ENCODE results near the gene MEGF6. TPM values are rescaled to one million over a fixed set of nuclear protein-coding genes. Genes with fewer than 3 reads are reported as not detected.
A peak's percentile ranks its signal among the peaks of the same experiment; 100 is the strongest.

MEGF6 gene
- total RNA-seq, 1 experiment from 2014 or later: 65.3 TPM

- Histone ChIP-seq H3K4me1 (replicated peaks; ENCODE audit: insufficient read depth) (peaks cover 31% of the 10 kb centered on the region), H3K27ac (no peak overlapping the region), H2AFZ (no peak overlapping the region), H3K9me3 (ENCODE audit: insufficient read depth, low read depth) (no peaks in the 10 kb centered on the region), H3K4me2 (no peak overlapping the region), H3F3A (ENCODE audit: insufficient read depth, low read depth) (peaks cover 19% of the 10 kb centered on the region; the same call in 1 of the 2 replicates), H3K79me2 (ENCODE audit: low read depth) (no peaks in the 10 kb centered on the region), H3K4me3 (no peak overlapping the region), H3K27me3 (ENCODE audit: insufficient read depth, low read depth) (no peaks in the 10 kb centered on the region), H4K20me1 (ENCODE audit: insufficient read depth) (peaks cover 3% of the 10 kb centered on the region), H3K9me2 (ENCODE audit: insufficient read depth) (no peaks in the 10 kb centered on the region), H3K36me3 (ENCODE audit: low read depth) (no peaks in the 10 kb centered on the region)
- POLR2A ChIA-PET (ENCODE audit: unreplicated experiment): no interaction called here
- BruUV-seq (replicated peaks): no TSS peak
- TF ChIP-seq EZH2 (IDR thresholded peaks at IDR 0.05; ENCODE audit: low read depth) (no peak), CTCF (conservative IDR thresholded peaks at IDR 0.05) (no peak)
- no peak for DNase-seq
- CTCF ChIA-PET: no interaction called here
- intact Hi-C loops (cut with micrococcal nuclease; ENCODE audit: unreplicated experiment): no loop called here
Measured at GRCh38 chr1:3506041-3506440, 105.3 kb downstream of the MEGF6 start.

DNA sequence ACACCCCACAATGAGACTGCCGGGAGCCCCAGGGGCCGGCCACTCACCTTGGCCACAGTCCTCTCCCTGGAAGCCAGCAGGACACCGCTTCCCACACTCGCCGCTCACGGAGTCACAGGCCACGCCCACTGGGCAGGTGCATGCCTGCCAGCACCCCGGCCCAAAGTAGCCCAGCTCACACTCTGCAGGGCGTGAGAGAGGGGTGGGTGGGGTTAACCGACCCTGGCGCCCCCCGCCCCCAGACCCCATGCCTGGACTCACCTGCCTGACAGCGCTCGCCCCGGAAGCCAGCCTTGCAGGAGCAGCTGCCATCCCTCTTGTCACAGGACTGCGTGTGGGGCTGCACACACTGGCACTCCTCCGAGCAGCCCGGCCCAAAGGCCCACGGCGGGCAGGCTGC is 106.1 kb downstream of the MEGF6 start:
- H4K20me1 ChIP-seq (ENCODE audit: insufficient read depth): peaks cover 3% of the 10 kb centered on the region
- ChIA-PET CTCF (no interaction called here), POLR2A (ENCODE audit: unreplicated experiment) (no interaction called here)
- DNase-seq: no peak
- peaks cover 31% of the 10 kb centered on the region for H3K4me1 ChIP-seq (replicated peaks; ENCODE audit: insufficient read depth)
- no peaks in the 10 kb centered on the region for H3K36me3 ChIP-seq (ENCODE audit: low read depth)
- TF ChIP-seq CTCF (conservative IDR thresholded peaks at IDR 0.05) (no peak), EZH2 (IDR thresholded peaks at IDR 0.05; ENCODE audit: low read depth) (no peak)
- intact Hi-C loops (cut with micrococcal nuclease; ENCODE audit: unreplicated experiment): no loop called here
- no peak overlapping the region for H3K4me3 ChIP-seq
- BruUV-seq (replicated peaks): no TSS peak
- H3F3A ChIP-seq (ENCODE audit: insufficient read depth, low read depth): peaks cover 19% of the 10 kb centered on the region; the same call in 1 of the 2 replicates
- H2AFZ ChIP-seq: no peak overlapping the region
- no peaks in the 10 kb centered on the region for H3K9me3 ChIP-seq (ENCODE audit: insufficient read depth, low read depth)
- no peaks in the 10 kb centered on the region for H3K9me2 ChIP-seq (ENCODE audit: insufficient read depth)
- no peaks in the 10 kb centered on the region for H3K79me2 ChIP-seq (ENCODE audit: low read depth)
- H3K27ac ChIP-seq: peak overlapping the region; percentile 69
- no peaks in the 10 kb centered on the region for H3K27me3 ChIP-seq (ENCODE audit: insufficient read depth, low read depth)
- 0 out of 2 replicates have a peak overlapping the region, but pooled peaks have one; percentile 54 for H3K4me2 ChIP-seq

GRCh38 chr1:3504822-3505153 is 106.5 kb downstream of the MEGF6 start:
- ChIA-PET POLR2A (ENCODE audit: unreplicated experiment) (no interaction called here), CTCF (interaction anchor here (1.4 kb wide), 1 partner anchor 114 kb away, joined by 6 read pairs; no protein-coding TSS in a partner anchor)
- DNase-seq: no peak
- TF ChIP-seq EZH2 (IDR thresholded peaks at IDR 0.05; ENCODE audit: low read depth) (no peak), CTCF (conservative IDR thresholded peaks at IDR 0.05) (no peak)
- peaks cover 3% of the 10 kb centered on the region for H4K20me1 ChIP-seq (ENCODE audit: insufficient read depth)
- H3K4me1 ChIP-seq (replicated peaks; ENCODE audit: insufficient read depth): peaks cover 31% of the 10 kb centered on the region
- no peak overlapping the region for H3K4me3 ChIP-seq
- no peak overlapping the region for H2AFZ ChIP-seq
- no TSS peak for BruUV-seq (replicated peaks)
- H3F3A ChIP-seq (ENCODE audit: insufficient read depth, low read depth): peaks cover 19% of the 10 kb centered on the region; the same call in 1 of the 2 replicates
- H3K9me3 ChIP-seq (ENCODE audit: insufficient read depth, low read depth): no peaks in the 10 kb centered on the region
- H3K36me3 ChIP-seq (ENCODE audit: low read depth): no peaks in the 10 kb centered on the region
- H3K27ac ChIP-seq: peak overlapping the region; percentile 69
- H3K27me3 ChIP-seq (ENCODE audit: insufficient read depth, low read depth): no peaks in the 10 kb centered on the region
- no peaks in the 10 kb centered on the region for H3K79me2 ChIP-seq (ENCODE audit: low read depth)
- intact Hi-C loops (cut with micrococcal nuclease; ENCODE audit: unreplicated experiment): loop anchor here (1.0 kb wide), 1 partner anchor 39 kb away; no protein-coding TSS in a partner anchor
- peak overlapping the region; percentile 54 for H3K4me2 ChIP-seq
- H3K9me2 ChIP-seq (ENCODE audit: insufficient read depth): no peaks in the 10 kb centered on the region

Measured in PC-9 (cell line).